ENCODE measurements around the gene MUC13.
A peak's percentile ranks its signal among the peaks of the same experiment; 100 is the strongest.

DNA sequence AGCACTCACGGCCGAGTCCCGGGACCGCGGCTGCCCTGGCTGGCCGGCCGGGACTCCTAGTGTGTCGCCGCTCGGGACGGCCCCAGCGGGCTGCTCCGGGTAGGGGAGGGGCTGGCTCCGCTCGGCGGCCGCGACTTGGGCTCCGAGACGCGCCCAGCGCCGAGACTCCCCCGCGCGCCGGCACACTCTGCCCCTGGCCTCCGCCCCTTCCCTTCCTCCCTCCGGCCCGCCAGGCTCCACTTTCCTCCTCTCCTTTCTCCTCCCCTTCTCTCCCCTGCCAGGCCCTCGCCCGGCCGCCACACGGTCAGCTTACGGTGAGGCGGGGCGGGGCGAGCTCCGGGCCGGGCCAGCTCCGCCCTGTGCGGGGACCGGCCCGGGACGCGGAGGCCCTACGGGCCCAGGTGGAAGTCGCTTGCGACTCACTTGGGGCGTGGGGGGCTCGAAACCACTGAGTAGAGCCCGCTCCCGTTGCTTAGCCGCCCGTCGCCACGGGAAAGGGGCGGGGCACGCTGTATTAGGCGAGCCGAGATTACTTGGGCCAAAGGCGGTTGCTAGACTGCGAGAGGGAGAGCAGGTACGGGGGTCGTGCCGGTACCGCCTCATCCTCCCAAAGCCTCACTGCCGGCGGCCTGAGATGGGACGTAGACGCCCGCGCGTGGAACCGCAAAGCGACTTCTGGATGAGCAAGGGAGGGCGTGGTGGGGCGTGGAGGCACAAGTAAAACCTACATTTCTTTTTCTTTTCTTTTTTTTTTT lies 47.2 kb downstream of the MUC13 start, which contains the start of gene ITGB5:
- TF ChIP-seq, protein P1, sequence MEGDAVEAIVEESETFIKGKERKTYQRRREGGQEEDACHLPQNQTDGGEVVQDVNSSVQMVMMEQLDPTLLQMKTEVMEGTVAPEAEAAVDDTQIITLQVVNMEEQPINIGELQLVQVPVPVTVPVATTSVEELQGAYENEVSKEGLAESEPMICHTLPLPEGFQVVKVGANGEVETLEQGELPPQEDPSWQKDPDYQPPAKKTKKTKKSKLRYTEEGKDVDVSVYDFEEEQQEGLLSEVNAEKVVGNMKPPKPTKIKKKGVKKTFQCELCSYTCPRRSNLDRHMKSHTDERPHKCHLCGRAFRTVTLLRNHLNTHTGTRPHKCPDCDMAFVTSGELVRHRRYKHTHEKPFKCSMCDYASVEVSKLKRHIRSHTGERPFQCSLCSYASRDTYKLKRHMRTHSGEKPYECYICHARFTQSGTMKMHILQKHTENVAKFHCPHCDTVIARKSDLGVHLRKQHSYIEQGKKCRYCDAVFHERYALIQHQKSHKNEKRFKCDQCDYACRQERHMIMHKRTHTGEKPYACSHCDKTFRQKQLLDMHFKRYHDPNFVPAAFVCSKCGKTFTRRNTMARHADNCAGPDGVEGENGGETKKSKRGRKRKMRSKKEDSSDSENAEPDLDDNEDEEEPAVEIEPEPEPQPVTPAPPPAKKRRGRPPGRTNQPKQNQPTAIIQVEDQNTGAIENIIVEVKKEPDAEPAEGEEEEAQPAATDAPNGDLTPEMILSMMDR (IDR thresholded peaks at IDR 0.05), result no peak
- peak in 1 of 2 donors; percentile 42 for TF ChIP-seq POLR2A (IDR thresholded peaks at IDR 0.05)
